Liver (tissue), 9 donors: ENCODE measurements around the gene CBFB. TPM values are rescaled to one million over a fixed set of nuclear protein-coding genes. Genes with fewer than 3 reads are reported as not detected.

Source experiments
- DNase-seq: peaks from one replicate; pipeline ENCODE4 v3.0.0-alpha.2; 2017; ENCODE audit warnings: low spot score
- H3K27ac ChIP-seq, 2 donors: one replicate each; pipeline ENCODE4 v1.7.0; 2013; ENCODE audit warnings: inconsistent platforms in 2 of 2, low read length in 2 of 2, control low read depth in 1 of 2, low read depth in 1 of 2, mild to moderate bottlenecking in 1 of 2
- H3K27me3 ChIP-seq, 4 donors: one replicate each; pipeline versions ENCODE4 v1.6.1 to v1.7.0; 2013; ENCODE audit warnings: low read length in 3 of 4, inconsistent platforms in 1 of 4, mild to moderate bottlenecking in 1 of 4, moderate library complexity in 1 of 4; ENCODE audit not compliant: control insufficient read depth in 4 of 4, insufficient read depth in 4 of 4
- H3K36me3 ChIP-seq, 4 donors: one replicate each; pipeline versions ENCODE4 v1.6.1 to v1.7.0; 2013; ENCODE audit warnings: low read length in 3 of 4, mild to moderate bottlenecking in 3 of 4, low read depth in 1 of 4, moderate library complexity in 1 of 4; ENCODE audit not compliant: control insufficient read depth in 4 of 4, insufficient read depth in 3 of 4
- H3K4me1 ChIP-seq, 4 donors: one replicate each; pipeline versions ENCODE4 v1.6.1 to v1.7.0; 2013; ENCODE audit warnings: low read length in 3 of 4, mild to moderate bottlenecking in 3 of 4, moderate library complexity in 1 of 4; ENCODE audit not compliant: control insufficient read depth in 4 of 4, insufficient read depth in 4 of 4
- H3K4me3 ChIP-seq, 3 donors: one replicate each; pipeline versions ENCODE4 v1.6.1 to v1.7.0; 2013; ENCODE audit warnings: low read length in 3 of 3, control low read depth in 1 of 3, low read depth in 1 of 3, mild to moderate bottlenecking in 1 of 3
- H3K9ac ChIP-seq, 2 donors: one replicate each; pipeline ENCODE4 v1.7.0; 2013; ENCODE audit warnings: low read length in 2 of 2, mild to moderate bottlenecking in 2 of 2, moderate library complexity in 2 of 2, control low read depth in 1 of 2, low read depth in 1 of 2
- H3K9me3 ChIP-seq, 4 donors: one replicate each; pipeline versions ENCODE4 v1.6.1 to v1.7.0; 2013; ENCODE audit warnings: low read length in 3 of 4; ENCODE audit not compliant: control insufficient read depth in 4 of 4
- EGR1 ChIP-seq, 2 donors: IDR thresholded peaks; 2 replicates each; pipeline ENCODE4 v1.6.1; 2016 to 2018; ENCODE audit warnings: antibody characterized with exemption in 2 of 2, low read depth in 2 of 2
- FOXA1 ChIP-seq: IDR thresholded peaks from 2 replicates; pipeline ENCODE4 v1.6.1; 2016; ENCODE audit warnings: antibody characterized with exemption
- FOXA2 ChIP-seq: IDR thresholded peaks from 2 replicates; pipeline ENCODE4 v1.6.1; 2016; ENCODE audit warnings: antibody characterized with exemption
- GABPA ChIP-seq, 2 donors: IDR thresholded peaks in 1 of 2; conservative IDR thresholded peaks in 1 of 2; 2 replicates each; pipeline ENCODE4 v1.6.1; 2016; ENCODE audit warnings: antibody characterized with exemption in 2 of 2, mild to moderate bottlenecking in 1 of 2, moderate library complexity in 1 of 2
- HNF4A ChIP-seq, 2 donors: conservative IDR thresholded peaks; 2 replicates each; pipeline ENCODE4 v1.6.1; 2016; ENCODE audit warnings: antibody characterized with exemption in 2 of 2, mild to moderate bottlenecking in 2 of 2
- HNF4G ChIP-seq: IDR thresholded peaks from 2 replicates; pipeline ENCODE4 v1.6.1; 2016; ENCODE audit warnings: antibody characterized with exemption
- NR2F2 ChIP-seq: IDR thresholded peaks from 2 replicates; pipeline ENCODE4 v1.6.1; 2016; ENCODE audit warnings: antibody characterized with exemption
- RXRA ChIP-seq, 2 donors: IDR thresholded peaks; 2 replicates each; pipeline ENCODE4 v1.6.1; 2017 to 2018; ENCODE audit warnings: antibody characterized with exemption in 2 of 2, mild to moderate bottlenecking in 1 of 2
- SP1 ChIP-seq: IDR thresholded peaks from 2 replicates; pipeline ENCODE4 v1.6.1; 2018; ENCODE audit warnings: antibody characterized with exemption, mild to moderate bottlenecking
- TAF1 ChIP-seq: conservative IDR thresholded peaks from 2 replicates; pipeline ENCODE4 v1.6.1; 2016; ENCODE audit warnings: antibody characterized with exemption, mild to moderate bottlenecking
- YY1 ChIP-seq: IDR thresholded peaks from 2 replicates; pipeline ENCODE4 v1.6.1; 2016; ENCODE audit warnings: antibody characterized with exemption, mild to moderate bottlenecking
- WGBS: extraction: QIAGEN DNeasy Blood & Tissue Kit; methylation state at CpG from one replicate; pipeline ENCODE4 v1.1.7; 2013; 5-methylcytosine and 5-hydroxymethylcytosine counted together
- polyA plus RNA-seq, 2 donors: library from polyadenylated mRNA; stranded (reverse) in 1 of 2; unstranded in 1 of 2; fragments of 200-250 nt in 1 of 2; fragments of >200 nt in 1 of 2; fragmentation: Nextera tagmentation in 1 of 2; extraction: Ambion mirVana in 1 of 2; gene quantifications; one replicate each; pipeline versions ENCODE4 v1.2.1 to v1.2.3, GENCODE V29; 2013 to 2015
- total RNA-seq, 2 donors: library from RNA; depleted of rRNA; stranded (reverse); fragments of >200 nt; gene quantifications; one replicate each; pipeline ENCODE4 v1.2.3, GENCODE V29; 2014
- TF ChIP-seq, protein P1 (sequence below): fragments of 150-350 bp; IDR thresholded peaks from 2 replicates; pipeline ENCODE4 v1.5.1; 2017; ENCODE audit warnings: improper control_type of control experiment, low read depth, low read length; ENCODE audit not compliant: missing input control
- TF ChIP-seq, protein P2 (sequence below): IDR thresholded peaks from 2 replicates; pipeline ENCODE4 v1.6.1; 2016; ENCODE audit warnings: antibody characterized with exemption
- TF ChIP-seq, protein P3 (sequence below): IDR thresholded peaks from 2 replicates; pipeline ENCODE4 v1.6.1; 2016; ENCODE audit warnings: antibody characterized with exemption
- TF ChIP-seq, protein P4 (sequence below): IDR thresholded peaks from 2 replicates; pipeline ENCODE4 v1.6.1; 2016; ENCODE audit warnings: antibody characterized with exemption
- TF ChIP-seq, protein P5 (sequence below): IDR thresholded peaks from 2 replicates; pipeline ENCODE4 v1.6.1; 2016; ENCODE audit warnings: antibody characterized with exemption, mild to moderate bottlenecking
- donor health status: healthy.
- donor health status: healthy.
- donor health status: healthy.
- donor health status: healthy.
- donor health status: healthy.

CBFB gene
- total and polyA plus RNA-seq, 4 donors: 6.8 to 19.3 (median 11.2) TPM

DNA sequence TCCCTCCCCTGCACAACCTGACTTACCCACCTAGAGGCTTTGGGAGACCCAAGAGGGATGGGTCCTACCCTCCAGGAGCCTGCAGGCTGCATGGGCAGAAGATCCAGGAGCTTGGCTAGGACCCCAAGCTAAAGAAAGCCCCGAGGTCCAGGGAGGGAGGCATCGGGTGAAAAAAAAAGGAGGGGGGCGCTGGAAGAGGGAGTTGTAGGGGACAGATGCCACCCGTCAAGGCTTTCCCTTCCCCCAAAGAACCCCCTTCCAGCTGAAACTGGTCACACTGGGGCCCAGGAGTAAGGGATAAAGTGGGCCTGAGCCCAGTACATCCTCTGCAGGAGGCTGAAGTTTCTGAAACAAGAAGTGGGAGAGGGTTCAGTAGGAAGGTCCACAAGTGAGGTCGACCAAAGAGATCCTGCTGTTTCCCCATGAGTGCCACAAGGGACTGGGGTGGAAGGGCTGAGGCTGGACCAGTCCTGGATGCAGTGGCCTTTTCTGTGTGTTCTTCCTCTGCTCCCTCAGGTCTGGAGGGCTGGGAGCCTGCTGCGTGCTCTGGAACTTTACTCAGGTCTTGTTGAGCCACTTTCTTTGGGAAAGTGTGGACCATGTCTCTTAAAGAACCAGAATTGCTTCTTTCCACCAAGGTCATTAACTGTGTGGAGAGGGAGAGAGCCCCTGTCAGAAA lies 14.2 kb upstream of the CBFB start:
- no peak overlapping the region for H3K9ac ChIP-seq
- 78% methylated on average over 6 of the region's 6 CpGs for WGBS
- no peaks in the 10 kb centered on the region for H3K27me3 ChIP-seq
- H3K9me3 ChIP-seq: no peaks in the 10 kb centered on the region
- no peaks in the 10 kb centered on the region for H3K36me3 ChIP-seq
- H3K4me3 ChIP-seq: no peak overlapping the region
- peaks cover 5 to 10% (median 7%) of the 10 kb centered on the region in 4 donors for H3K4me1 ChIP-seq
- DNase-seq: no peak
- no peak overlapping the region for H3K27ac ChIP-seq
- no peak for TF ChIP-seq NR2F2
- TF ChIP-seq YY1: no peak
- TF ChIP-seq HNF4G: no peak
- TF ChIP-seq, protein P1, sequence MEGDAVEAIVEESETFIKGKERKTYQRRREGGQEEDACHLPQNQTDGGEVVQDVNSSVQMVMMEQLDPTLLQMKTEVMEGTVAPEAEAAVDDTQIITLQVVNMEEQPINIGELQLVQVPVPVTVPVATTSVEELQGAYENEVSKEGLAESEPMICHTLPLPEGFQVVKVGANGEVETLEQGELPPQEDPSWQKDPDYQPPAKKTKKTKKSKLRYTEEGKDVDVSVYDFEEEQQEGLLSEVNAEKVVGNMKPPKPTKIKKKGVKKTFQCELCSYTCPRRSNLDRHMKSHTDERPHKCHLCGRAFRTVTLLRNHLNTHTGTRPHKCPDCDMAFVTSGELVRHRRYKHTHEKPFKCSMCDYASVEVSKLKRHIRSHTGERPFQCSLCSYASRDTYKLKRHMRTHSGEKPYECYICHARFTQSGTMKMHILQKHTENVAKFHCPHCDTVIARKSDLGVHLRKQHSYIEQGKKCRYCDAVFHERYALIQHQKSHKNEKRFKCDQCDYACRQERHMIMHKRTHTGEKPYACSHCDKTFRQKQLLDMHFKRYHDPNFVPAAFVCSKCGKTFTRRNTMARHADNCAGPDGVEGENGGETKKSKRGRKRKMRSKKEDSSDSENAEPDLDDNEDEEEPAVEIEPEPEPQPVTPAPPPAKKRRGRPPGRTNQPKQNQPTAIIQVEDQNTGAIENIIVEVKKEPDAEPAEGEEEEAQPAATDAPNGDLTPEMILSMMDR: no peak
- TF ChIP-seq SP1: no peak
- no peak for TF ChIP-seq RXRA (IDR thresholded peaks at IDR 0.05)
- no peak for TF ChIP-seq GABPA (IDR thresholded peaks at IDR 0.05 in 1 of 2, conservative IDR thresholded peaks at IDR 0.05 in 1 of 2)
- no peak for TF ChIP-seq EGR1 (IDR thresholded peaks at IDR 0.05; ENCODE audit: low read depth in 2 of 2)
- TF ChIP-seq, protein P2, sequence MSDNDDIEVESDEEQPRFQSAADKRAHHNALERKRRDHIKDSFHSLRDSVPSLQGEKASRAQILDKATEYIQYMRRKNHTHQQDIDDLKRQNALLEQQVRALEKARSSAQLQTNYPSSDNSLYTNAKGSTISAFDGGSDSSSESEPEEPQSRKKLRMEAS: no peak
- TF ChIP-seq FOXA1: no peak
- TF ChIP-seq, protein P3, sequence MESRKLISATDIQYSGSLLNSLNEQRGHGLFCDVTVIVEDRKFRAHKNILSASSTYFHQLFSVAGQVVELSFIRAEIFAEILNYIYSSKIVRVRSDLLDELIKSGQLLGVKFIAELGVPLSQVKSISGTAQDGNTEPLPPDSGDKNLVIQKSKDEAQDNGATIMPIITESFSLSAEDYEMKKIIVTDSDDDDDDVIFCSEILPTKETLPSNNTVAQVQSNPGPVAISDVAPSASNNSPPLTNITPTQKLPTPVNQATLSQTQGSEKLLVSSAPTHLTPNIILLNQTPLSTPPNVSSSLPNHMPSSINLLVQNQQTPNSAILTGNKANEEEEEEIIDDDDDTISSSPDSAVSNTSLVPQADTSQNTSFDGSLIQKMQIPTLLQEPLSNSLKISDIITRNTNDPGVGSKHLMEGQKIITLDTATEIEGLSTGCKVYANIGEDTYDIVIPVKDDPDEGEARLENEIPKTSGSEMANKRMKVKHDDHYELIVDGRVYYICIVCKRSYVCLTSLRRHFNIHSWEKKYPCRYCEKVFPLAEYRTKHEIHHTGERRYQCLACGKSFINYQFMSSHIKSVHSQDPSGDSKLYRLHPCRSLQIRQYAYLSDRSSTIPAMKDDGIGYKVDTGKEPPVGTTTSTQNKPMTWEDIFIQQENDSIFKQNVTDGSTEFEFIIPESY: no peak
- TF ChIP-seq, protein P4, sequence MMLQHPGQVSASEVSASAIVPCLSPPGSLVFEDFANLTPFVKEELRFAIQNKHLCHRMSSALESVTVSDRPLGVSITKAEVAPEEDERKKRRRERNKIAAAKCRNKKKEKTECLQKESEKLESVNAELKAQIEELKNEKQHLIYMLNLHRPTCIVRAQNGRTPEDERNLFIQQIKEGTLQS: no peak
- TF ChIP-seq, protein P5, sequence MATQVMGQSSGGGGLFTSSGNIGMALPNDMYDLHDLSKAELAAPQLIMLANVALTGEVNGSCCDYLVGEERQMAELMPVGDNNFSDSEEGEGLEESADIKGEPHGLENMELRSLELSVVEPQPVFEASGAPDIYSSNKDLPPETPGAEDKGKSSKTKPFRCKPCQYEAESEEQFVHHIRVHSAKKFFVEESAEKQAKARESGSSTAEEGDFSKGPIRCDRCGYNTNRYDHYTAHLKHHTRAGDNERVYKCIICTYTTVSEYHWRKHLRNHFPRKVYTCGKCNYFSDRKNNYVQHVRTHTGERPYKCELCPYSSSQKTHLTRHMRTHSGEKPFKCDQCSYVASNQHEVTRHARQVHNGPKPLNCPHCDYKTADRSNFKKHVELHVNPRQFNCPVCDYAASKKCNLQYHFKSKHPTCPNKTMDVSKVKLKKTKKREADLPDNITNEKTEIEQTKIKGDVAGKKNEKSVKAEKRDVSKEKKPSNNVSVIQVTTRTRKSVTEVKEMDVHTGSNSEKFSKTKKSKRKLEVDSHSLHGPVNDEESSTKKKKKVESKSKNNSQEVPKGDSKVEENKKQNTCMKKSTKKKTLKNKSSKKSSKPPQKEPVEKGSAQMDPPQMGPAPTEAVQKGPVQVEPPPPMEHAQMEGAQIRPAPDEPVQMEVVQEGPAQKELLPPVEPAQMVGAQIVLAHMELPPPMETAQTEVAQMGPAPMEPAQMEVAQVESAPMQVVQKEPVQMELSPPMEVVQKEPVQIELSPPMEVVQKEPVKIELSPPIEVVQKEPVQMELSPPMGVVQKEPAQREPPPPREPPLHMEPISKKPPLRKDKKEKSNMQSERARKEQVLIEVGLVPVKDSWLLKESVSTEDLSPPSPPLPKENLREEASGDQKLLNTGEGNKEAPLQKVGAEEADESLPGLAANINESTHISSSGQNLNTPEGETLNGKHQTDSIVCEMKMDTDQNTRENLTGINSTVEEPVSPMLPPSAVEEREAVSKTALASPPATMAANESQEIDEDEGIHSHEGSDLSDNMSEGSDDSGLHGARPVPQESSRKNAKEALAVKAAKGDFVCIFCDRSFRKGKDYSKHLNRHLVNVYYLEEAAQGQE: no peak
- TF ChIP-seq TAF1: no peak
- TF ChIP-seq FOXA2: no peak
- TF ChIP-seq HNF4A (conservative IDR thresholded peaks at IDR 0.05): no peak
